HTERT RPE-1 (cell line): ENCODE measurements around the gene CCDC106.

Experiments used
- in situ Hi-C: fragments of 300-500 bp; cut with MboI; formaldehyde crosslinking; loops from 4 replicates; pipeline ENCODE4 v1.14.3; 2020; ENCODE audit warnings: low sequenced_read_pairs

The CCDC106 gene

DNA sequence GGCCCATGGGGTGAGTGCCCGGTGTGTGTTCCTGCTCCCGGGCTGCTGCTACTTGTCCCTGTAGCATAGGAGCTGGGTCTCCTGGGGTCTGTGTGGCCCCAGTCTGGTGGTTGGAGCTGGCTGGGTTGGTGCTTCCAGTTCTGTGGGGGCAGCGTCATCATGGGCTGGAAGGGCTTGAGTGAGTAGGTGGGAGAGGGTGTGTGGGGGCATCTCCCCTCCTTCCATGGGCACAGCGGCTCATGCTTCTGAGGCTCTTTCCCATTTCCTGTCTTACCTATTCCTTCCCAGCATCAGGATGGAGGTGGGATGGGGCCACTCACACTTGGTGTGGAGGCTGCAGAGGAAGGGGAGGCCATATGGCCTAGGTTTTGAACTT lies 19.0 kb downstream of the CCDC106 start:
- in situ Hi-C loops = no loop called here

GRCh38 chr19:55667511-55667910 lies 19.5 kb downstream of the CCDC106 start:
- in situ Hi-C loops = no loop called here

DNA sequence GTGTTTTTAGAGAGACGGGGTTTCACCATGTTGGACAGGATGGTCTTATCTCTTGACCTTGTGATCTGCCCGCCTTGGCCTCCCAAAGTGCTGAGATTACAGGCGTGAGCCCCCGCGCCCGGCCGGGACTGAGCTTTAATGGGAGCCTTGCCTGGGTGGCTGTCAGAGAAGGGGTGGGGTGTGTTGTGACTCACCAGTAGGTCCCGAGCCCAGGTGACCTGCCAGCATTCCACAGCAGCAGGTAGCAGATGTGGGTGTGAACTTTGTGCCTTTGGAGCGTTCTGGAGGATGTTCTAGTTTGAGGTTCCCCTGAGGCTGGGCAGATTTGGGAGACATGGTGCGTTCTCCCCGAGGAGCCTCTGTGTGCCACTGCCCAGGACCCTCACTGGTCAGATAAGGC lies 19.9 kb downstream of the CCDC106 start:
- in situ Hi-C loops = no loop called here

DNA sequence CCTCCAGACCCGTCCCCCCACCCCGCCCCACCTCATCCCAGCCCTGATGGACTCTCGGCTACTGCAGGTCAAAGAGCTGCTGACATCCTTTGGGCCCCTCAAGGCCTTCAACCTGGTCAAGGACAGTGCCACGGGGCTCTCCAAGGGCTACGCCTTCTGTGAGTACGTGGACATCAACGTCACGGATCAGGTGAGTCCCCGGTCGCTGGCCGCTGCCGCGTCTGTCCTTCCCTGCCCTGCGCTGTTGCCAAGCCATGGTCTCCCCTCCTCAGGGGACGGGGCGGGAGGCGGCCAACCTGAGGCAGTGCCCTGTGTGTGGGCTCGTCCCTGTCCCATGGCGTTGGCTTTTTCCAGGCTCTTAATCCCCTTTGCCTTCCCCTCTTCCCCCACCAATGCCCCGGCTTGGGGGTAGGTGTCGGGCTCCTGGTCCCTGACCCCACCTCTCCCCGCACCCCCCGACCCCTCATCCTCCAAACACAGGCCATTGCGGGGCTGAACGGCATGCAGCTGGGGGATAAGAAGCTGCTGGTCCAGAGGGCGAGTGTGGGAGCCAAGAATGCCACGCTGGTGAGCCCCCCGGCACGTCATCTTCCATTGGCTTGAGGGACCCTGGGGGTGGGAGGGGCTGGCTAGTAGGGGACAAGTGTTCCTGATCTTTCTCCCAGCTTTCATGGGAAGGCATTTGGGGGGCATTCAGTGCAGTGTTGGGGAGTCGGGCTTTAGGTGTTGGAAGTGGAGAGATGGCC lies 20.8 kb downstream of the CCDC106 start:
- in situ Hi-C loops = no loop called here

GRCh38 chr19:55669418-55670279 lies 21.6 kb downstream of the CCDC106 start:
- in situ Hi-C loops = no loop called here

- in situ Hi-C loops = no loop called here
Observed at GRCh38 chr19:55670280-55671053, 22.5 kb downstream of the CCDC106 start.

- in situ Hi-C loops = no loop called here
Observed at GRCh38 chr19:55671054-55671378, 23.0 kb downstream of the CCDC106 start.

DNA sequence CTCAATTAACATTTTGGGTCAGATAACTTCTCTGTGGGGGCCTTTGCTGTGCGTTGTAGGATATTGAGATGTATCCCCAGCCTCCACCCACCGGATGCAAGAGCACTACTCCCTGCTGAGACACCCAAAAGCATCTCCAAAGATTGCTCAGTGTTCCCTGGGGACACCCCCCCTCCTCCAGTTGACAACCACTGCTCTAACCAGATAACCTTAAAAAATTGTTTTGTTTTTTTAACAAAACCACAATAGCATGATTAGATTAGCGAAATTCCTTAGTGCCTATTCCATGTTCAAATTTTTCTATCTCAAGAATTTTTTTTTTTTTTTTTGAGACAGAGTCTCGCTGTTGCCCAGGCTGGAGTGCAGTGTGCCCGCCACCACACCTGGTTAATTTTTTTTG lies 24.4 kb downstream of the CCDC106 start:
- in situ Hi-C loops = no loop called here

GRCh38 chr19:55673465-55673864 lies 25.5 kb downstream of the CCDC106 start:
- in situ Hi-C loops = no loop called here

DNA sequence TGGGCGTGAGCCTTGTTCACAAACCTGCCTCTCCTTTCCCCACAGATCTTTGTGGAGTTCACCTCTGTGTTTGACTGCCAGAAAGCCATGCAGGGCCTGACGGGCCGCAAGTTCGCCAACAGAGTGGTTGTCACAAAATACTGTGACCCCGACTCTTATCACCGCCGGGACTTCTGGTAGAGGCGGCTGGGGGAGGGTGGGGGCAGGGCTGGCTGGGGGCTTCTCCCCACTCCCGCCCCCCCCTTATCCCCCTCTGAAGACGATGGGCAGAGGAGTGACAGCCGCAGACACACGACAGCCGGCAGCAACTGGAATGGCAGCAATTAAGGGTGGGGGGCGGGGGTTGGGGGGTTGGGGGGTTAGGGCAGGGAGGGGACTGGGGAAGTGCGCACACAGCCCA lies 25.9 kb downstream of the CCDC106 start:
- in situ Hi-C loops = no loop called here

GRCh38 chr19:55674459-55674840 lies 26.4 kb downstream of the CCDC106 start:
- in situ Hi-C loops = no loop called here

DNA sequence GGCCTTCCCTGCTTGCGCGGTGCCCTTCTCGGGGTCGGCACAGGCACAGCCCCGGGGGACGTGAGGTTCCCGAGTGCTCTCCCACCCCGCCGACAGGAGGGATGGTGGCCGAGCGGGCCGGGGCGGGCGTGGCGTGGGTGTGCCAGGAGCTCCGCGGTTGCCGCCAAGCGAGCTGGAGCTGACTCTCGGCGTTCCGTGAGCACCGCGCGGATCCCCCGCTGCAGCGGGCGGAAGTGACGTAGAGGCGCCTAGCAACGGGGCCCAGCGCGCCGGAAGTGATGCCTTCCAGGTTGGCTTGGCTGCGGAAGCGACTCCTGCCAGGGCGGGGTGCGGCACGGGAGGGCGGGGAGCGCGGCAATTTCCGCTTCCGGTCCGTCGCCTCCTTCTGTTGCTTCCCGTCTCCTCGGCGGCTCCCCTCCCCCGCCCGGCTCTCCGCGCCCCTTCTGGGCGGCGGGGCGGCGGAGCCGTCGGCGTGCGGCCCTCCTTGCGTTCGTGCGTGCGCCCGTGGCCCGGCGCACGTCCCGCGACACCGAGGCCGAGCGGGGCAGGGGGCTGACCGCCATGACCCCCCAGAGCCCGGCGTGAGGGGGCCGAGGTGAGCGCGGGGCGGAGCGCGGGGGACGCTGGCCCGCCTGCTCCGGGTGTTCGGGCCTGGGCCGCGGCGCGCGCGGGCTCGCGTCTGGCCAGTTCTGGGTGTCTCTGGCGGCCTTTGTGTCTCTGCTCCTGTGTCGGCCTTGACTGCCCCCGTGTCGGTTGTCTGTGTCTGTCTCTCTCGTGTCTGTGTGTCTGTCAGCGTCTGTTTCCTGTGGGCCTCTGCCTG lies 27.0 kb downstream of the CCDC106 start, which contains the start of gene EPN1:
Gene EPN1 (plus strand): TSS at position 386 of the 820 bp plus-strand sequence. CDS start 3,402 bp downstream, outside the sequence.
- in situ Hi-C loops = no loop called here

GRCh38 chr19:55675661-55676354 lies 27.8 kb downstream of the CCDC106 start:
- in situ Hi-C loops = no loop called here

GRCh38 chr19:55676383-55676782 lies 28.4 kb downstream of the CCDC106 start:
- in situ Hi-C loops = no loop called here

DNA sequence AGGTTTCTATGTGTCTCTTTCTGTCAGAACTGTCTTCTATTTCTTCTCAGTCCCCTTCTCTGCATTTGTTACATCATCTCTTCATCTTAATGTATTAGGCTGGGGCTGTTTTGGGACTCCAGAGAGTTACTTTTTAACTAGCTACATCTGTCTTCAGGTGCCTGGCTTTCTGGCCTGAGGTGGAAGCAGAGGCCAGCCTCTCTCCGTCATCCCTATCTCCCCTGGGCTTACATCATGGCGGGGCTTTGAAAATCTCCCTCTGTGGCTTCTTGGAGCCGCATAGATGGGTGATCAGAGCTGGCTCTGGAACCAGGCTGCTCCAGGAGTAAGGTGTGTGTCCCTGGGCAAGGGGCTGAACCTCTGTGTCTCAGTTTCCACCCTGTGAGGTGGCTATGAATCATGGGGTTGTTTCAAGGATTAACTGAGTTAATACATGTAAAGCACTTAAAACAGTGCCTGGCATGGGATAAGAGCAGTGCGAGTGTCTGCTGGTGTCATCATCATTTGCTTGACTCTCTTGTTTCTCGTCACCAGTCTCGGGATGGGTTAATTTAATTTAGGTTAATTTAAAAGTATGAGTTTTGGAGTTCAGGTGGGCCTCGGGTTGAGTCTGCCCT lies 29.0 kb downstream of the CCDC106 start:
- in situ Hi-C loops = no loop called here

DNA sequence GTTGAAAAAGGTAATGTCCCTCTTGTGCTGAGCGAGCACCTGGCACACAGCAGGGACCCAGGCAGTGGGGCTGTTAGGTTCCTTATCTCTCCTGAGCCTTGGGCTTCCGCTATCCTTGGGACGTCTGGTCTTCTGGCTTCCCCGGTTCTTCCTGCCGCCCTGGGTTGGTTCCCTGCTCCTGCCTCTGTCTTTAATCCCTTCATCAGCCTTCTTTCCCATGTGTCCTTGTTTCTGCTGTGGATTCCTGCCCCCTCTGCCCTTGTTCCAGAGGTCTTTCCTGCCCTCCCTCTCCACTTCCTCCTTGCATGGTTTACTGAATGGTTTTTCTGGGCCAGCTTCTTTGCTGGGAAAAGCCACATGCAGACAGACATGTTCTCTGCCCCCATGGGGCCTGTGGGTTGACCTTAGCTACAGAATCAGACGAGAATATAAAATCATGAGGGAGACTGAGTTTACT lies 29.6 kb downstream of the CCDC106 start:
- in situ Hi-C loops = no loop called here

- in situ Hi-C loops = no loop called here
Observed at GRCh38 chr19:55678121-55678671, 30.2 kb downstream of the CCDC106 start.

DNA sequence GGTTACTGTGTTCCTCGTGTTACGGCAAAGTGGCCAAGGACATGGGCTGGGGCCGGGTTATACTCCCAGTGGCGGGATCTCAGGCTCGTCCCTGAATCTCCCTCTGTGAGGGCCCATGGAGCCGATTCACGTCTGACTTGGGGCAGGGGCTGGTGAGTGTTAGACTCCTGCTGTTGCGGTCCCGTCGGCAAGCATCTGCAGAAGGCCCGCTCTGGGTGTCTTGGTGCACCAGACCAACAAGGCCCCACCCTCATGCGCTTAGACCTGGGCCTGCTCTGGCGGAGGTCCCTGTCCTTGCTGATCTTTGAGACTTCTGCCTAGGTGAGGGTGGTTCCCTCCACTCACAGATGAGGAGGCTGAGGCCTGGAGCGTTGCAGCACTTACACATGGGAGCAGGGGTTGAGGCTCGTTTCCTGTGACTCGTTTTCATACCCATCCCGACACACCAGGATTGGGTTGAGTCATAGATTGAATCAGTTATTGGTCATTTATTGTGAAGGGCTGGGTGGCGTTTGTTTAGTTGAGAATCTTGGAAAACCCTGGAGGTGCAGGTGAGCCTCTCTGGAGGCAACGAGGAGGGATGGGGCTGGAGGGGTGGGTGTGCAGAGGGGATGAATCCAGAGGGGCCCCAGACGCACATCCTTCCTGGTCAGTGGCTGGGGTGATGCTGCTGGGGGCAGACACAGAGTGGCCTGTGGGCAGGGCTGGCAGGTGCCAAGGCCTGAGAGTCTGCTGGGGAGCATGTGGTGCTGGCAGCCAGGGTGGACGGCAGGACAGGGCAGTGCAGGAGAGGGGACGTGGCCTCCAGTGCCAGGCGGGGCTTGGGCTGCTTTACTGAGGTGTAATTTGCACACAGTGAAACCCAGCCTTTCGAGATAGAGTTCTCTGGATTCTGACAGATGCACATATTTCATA lies 31.6 kb downstream of the CCDC106 start:
- in situ Hi-C loops = no loop called here
